ENCODE measurements around the gene LIX1L. TPM values are rescaled to one million over a fixed set of nuclear protein-coding genes. Genes with fewer than 3 reads are reported as not detected.
A peak's percentile ranks its signal among the peaks of the same experiment; 100 is the strongest.

LIX1L gene
- total RNA-seq, 1 experiment from 2014 or later = 12.4 TPM

- BruUV-seq (replicated peaks) = no TSS peak
- no peak overlapping the region for H2AFZ ChIP-seq (ENCODE audit: low read depth, low read length, poor library complexity, severe bottlenecking)
- no peaks in the 10 kb centered on the region for H3K79me2 ChIP-seq (ENCODE audit: insufficient read depth, low read length)
- H3K9me3 ChIP-seq (ENCODE audit: control insufficient read depth in 1 of 2, insufficient read depth in 1 of 2, low read depth in 1 of 2, low read length in 2 of 2) = no peaks in the 10 kb centered on the region
- H3K27me3 ChIP-seq (ENCODE audit: insufficient read depth, low read length) = no peaks in the 10 kb centered on the region
- no peaks in the 10 kb centered on the region for H3K9me2 ChIP-seq (ENCODE audit: insufficient read depth)
- intact Hi-C loops (cut with micrococcal nuclease) = no loop called here
- H3K27ac ChIP-seq (ENCODE audit: low read depth, low read length) = no peak overlapping the region
- H3K4me3 ChIP-seq (replicated peaks in 1 of 2; ENCODE audit: low read depth in 1 of 2, low read length in 2 of 2) = no peak overlapping the region
- TF ChIP-seq CEBPB (IDR thresholded peaks at IDR 0.05; ENCODE audit: low read depth) = no peak
- TF ChIP-seq POLR2A (IDR thresholded peaks at IDR 0.05; ENCODE audit: borderline replicate concordance, extremely low read depth, insufficient read depth, insufficient read length) = no peak
- TF ChIP-seq MAX (IDR thresholded peaks at IDR 0.05) = no peak
- TF ChIP-seq ELF1 (IDR thresholded peaks at IDR 0.05; ENCODE audit: borderline replicate concordance, low read depth) = no peak
- no peaks in the 10 kb centered on the region for H4K20me1 ChIP-seq (ENCODE audit: insufficient read depth)
- H3K36me3 ChIP-seq (ENCODE audit: control insufficient read depth in 1 of 2, insufficient read depth in 2 of 2, low read length in 2 of 2) = no peaks in the 10 kb centered on the region
- CTCF ChIA-PET = no interaction called here
- H3K4me1 ChIP-seq (ENCODE audit: control insufficient read depth in 1 of 2, insufficient read depth in 2 of 2, low read length in 2 of 2) = peaks cover 27 to 45% of the 10 kb centered on the region in 2 experiments
- ATAC-seq = no peak
- no peak overlapping the region for H3K9ac ChIP-seq (ENCODE audit: low read length)
- H3K4me2 ChIP-seq (ENCODE audit: low read length) = no peak overlapping the region
- RAD21 ChIA-PET (ENCODE audit: low non-redundant PET in 1 of 2, low total read pairs in 2 of 2, uncharacterized antibody in 2 of 2, unreplicated experiment in 2 of 2) = no interaction called here
- DNase-seq (ENCODE audit: low read depth, low spot score) = no peak
- POLR2A ChIA-PET = interaction anchor here (1.2 to 1.8 kb wide), 2 partner anchors 101 to 678 kb away, joined by 3 to 12 read pairs; partner anchors contain the start of gene PIAS3
Observed at GRCh38 chr1:145959333-145959732, 1.5 kb upstream of the LIX1L start.

GRCh38 chr1:145958734-145959133 is 917 bp upstream of the LIX1L start:
- CTCF ChIA-PET = interaction anchor here (1.0 to 1.6 kb wide), 5 partner anchors 10 to 113 kb away, joined by 3 to 12 read pairs (median 5); partner anchors contain the start of genes NUDT17 and RBM8A
- intact Hi-C loops (cut with micrococcal nuclease) = no loop called here
- H3K9me3 ChIP-seq (ENCODE audit: control insufficient read depth in 1 of 2, insufficient read depth in 1 of 2, low read depth in 1 of 2, low read length in 2 of 2) = no peaks in the 10 kb centered on the region
- POLR2A ChIA-PET = interaction anchor here (1.0 to 2.0 kb wide), 8 partner anchors 11 to 678 kb away, joined by 3 to 16 read pairs (median 8); partner anchors contain the start of genes NUDT17, PIAS3 and RBM8A
- H3K27ac ChIP-seq (ENCODE audit: low read depth, low read length) = no peak overlapping the region
- DNase-seq (ENCODE audit: low read depth, low spot score) (no peak), ATAC-seq (no peak)
- H3K4me2 ChIP-seq (ENCODE audit: low read length) = peak overlapping the region; percentile 93
- H3K79me2 ChIP-seq (ENCODE audit: insufficient read depth, low read length) = no peaks in the 10 kb centered on the region
- H3K36me3 ChIP-seq (ENCODE audit: control insufficient read depth in 1 of 2, insufficient read depth in 2 of 2, low read length in 2 of 2) = no peaks in the 10 kb centered on the region
- RAD21 ChIA-PET (ENCODE audit: low non-redundant PET in 1 of 2, low total read pairs in 2 of 2, uncharacterized antibody in 2 of 2, unreplicated experiment in 2 of 2) = interaction anchor here in 1 of 2 experiments (1.5 kb wide), 1 partner anchor 126 kb away, joined by 3 read pairs; no protein-coding TSS in a partner anchor
- no TSS peak for BruUV-seq (replicated peaks)
- peaks cover 25 to 39% of the 10 kb centered on the region in 2 experiments for H3K4me1 ChIP-seq (ENCODE audit: control insufficient read depth in 1 of 2, insufficient read depth in 2 of 2, low read length in 2 of 2)
- H3K27me3 ChIP-seq (ENCODE audit: insufficient read depth, low read length) = no peaks in the 10 kb centered on the region
- H3K9ac ChIP-seq (ENCODE audit: low read length) = peak overlapping the region; percentile 63; the same call in 1 of the 2 replicates
- H3K4me3 ChIP-seq (replicated peaks in 1 of 2; ENCODE audit: low read depth in 1 of 2, low read length in 2 of 2) = no peak overlapping the region
- H4K20me1 ChIP-seq (ENCODE audit: insufficient read depth) = no peaks in the 10 kb centered on the region
- no peak overlapping the region for H2AFZ ChIP-seq (ENCODE audit: low read depth, low read length, poor library complexity, severe bottlenecking)
- H3K9me2 ChIP-seq (ENCODE audit: insufficient read depth) = no peaks in the 10 kb centered on the region
- no peak for TF ChIP-seq MAX (IDR thresholded peaks at IDR 0.05)
- TF ChIP-seq RAD21 (IDR thresholded peaks at IDR 0.05; ENCODE audit: low read depth) = no peak
- no peak for TF ChIP-seq ZFX (IDR thresholded peaks at IDR 0.05)
- TF ChIP-seq ZNF274 (IDR thresholded peaks at IDR 0.05; ENCODE audit: low read depth, low read length) = no peak
- TF ChIP-seq SRF (IDR thresholded peaks at IDR 0.05; ENCODE audit: low read depth) = no peak
- no peak for TF ChIP-seq EZH2 (IDR thresholded peaks at IDR 0.05)
- TF ChIP-seq SIN3A (IDR thresholded peaks at IDR 0.05; ENCODE audit: low read depth) = no peak
- no peak for TF ChIP-seq YY1 (IDR thresholded peaks at IDR 0.05; ENCODE audit: extremely low read depth, insufficient replicate concordance, low read depth, low read length)
- TF ChIP-seq CTCF (IDR thresholded peaks at IDR 0.05 in 2 of 3, conservative IDR thresholded peaks at IDR 0.05 in 1 of 3; ENCODE audit: borderline replicate concordance in 1 of 3, insufficient read depth in 1 of 3, low read depth in 2 of 3, low read length in 2 of 3) = no peak
- no peak for TF ChIP-seq ZBTB33 (IDR thresholded peaks at IDR 0.05; ENCODE audit: extremely low read depth, insufficient replicate concordance, low read length)
- TF ChIP-seq CBX3 (IDR thresholded peaks at IDR 0.05; ENCODE audit: low read depth) = no peak
- TF ChIP-seq ELF1 (IDR thresholded peaks at IDR 0.05; ENCODE audit: borderline replicate concordance, low read depth) = no peak
- no peak for TF ChIP-seq TCF7L2 (IDR thresholded peaks at IDR 0.05; ENCODE audit: borderline replicate concordance, extremely low read depth, insufficient read depth, insufficient read length)

Measured in HCT116 (cell line).